ENCODE results near the gene ATG7. TPM values are rescaled to one million over a fixed set of nuclear protein-coding genes. Genes with fewer than 3 reads are reported as not detected.
"Not testable (repeated sequence)": the region's sequence is repeated elsewhere in the genome, so short reads cannot be mapped to it uniquely, and the experiment has no call there.

The ATG7 gene
- polyA plus RNA-seq, 1 donor (not counting 4 experiments of a cell fraction or from before 2014, with no cell fraction given): 27.9 TPM

DNA sequence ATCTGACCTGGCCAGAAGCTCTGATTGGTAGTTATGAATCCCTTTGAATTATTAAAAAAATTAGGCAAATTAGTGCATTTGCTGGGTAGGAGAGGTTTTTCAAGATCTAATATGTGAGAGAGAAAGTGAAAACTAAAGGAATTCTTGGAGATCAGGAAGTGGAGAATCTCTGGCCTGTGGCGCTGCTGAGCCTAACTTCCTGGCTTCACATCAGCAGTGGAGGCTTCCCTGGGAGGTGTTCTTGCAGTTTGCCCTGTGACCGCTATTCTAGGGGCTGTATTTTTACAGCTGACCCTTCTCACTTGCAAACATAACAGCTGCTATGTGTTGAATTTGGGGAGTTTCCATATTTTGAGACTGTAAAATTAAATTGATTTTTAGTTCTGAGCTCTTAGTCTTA lies 166.4 kb downstream of the ATG7 start:
- Histone ChIP-seq H3K27ac (ENCODE audit: control insufficient read depth, insufficient read depth, low read length) (no peak overlapping the region), H3K27me3 (ENCODE audit: control insufficient read depth, extremely low read depth, insufficient read depth, low read length) (no peaks in the 10 kb centered on the region), H3K79me2 (ENCODE audit: control insufficient read depth, insufficient read depth, low read length) (no peaks in the 10 kb centered on the region), H3K4me1 (ENCODE audit: control insufficient read depth, extremely low read depth, insufficient read depth, low read length) (no peaks in the 10 kb centered on the region), H4K20me1 (ENCODE audit: control insufficient read depth, extremely low read depth, insufficient read depth, low read length) (no peaks in the 10 kb centered on the region), H3K9me1 (ENCODE audit: control insufficient read depth, extremely low read depth, insufficient read depth, low read length) (no peaks in the 10 kb centered on the region), H3K9me3 (ENCODE audit: control insufficient read depth, low read depth, low read length) (no peaks in the 10 kb centered on the region), H3K9ac (ENCODE audit: control insufficient read depth, extremely low read depth, insufficient read depth, low read length) (no peak overlapping the region), H3K4me2 (ENCODE audit: control insufficient read depth, extremely low read depth, insufficient read depth, low read depth, low read length) (no peak overlapping the region), H3K36me3 (ENCODE audit: control insufficient read depth in 2 of 2, extremely low read depth in 1 of 2, insufficient read depth in 2 of 2, low read length in 2 of 2) (no peaks in the 10 kb centered on the region), H3K4me3 (ENCODE audit: control insufficient read depth in 2 of 3, extremely low read depth in 1 of 3, insufficient read depth in 2 of 3, low read depth in 1 of 3, low read length in 3 of 3) (no peak overlapping the region), H2AFZ (ENCODE audit: control insufficient read depth, low read length) (no peak overlapping the region)
- no peak for DNase-seq (ENCODE audit: low read depth, low spot score)
- dilution Hi-C loops (cut with MboI; ENCODE audit: extremely low pct_ligation_motif_present, low sequenced_read_pairs): no loop called here
- TF ChIP-seq, protein P1, sequence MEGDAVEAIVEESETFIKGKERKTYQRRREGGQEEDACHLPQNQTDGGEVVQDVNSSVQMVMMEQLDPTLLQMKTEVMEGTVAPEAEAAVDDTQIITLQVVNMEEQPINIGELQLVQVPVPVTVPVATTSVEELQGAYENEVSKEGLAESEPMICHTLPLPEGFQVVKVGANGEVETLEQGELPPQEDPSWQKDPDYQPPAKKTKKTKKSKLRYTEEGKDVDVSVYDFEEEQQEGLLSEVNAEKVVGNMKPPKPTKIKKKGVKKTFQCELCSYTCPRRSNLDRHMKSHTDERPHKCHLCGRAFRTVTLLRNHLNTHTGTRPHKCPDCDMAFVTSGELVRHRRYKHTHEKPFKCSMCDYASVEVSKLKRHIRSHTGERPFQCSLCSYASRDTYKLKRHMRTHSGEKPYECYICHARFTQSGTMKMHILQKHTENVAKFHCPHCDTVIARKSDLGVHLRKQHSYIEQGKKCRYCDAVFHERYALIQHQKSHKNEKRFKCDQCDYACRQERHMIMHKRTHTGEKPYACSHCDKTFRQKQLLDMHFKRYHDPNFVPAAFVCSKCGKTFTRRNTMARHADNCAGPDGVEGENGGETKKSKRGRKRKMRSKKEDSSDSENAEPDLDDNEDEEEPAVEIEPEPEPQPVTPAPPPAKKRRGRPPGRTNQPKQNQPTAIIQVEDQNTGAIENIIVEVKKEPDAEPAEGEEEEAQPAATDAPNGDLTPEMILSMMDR (optimal IDR thresholded peaks at IDR 0.05 in 1 of 3, IDR thresholded peaks at IDR 0.05 in 1 of 3, conservative IDR thresholded peaks at IDR 0.05 in 1 of 3; ENCODE audit: extremely low read depth in 1 of 3, insufficient read depth in 2 of 3, low read length in 3 of 3): no peak
- TF ChIP-seq EZH2 (IDR thresholded peaks at IDR 0.05; ENCODE audit: low read length): no peak
- FAIRE-seq: no peak

DNA sequence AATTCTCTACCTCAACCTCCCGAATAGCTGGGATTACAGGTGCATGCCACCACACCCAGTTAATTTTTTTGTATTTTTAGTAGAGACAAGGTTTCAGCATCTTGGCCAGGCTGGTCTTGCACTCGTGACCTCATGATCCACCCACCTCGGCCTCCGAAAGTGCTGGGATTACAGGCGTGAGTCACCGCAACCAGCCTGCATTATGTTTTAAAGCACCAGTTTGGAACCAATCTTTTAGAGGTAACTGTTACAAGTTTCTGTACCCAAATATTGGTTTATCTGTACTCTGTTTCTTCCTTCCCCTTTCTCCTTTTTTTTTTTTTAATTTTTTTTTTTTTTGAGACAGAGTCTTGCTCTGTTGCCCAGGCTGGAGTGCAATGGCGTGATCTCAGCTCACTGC lies 169.1 kb downstream of the ATG7 start:
- DNase-seq (ENCODE audit: low read depth, low spot score): not testable (repeated sequence)

DNA sequence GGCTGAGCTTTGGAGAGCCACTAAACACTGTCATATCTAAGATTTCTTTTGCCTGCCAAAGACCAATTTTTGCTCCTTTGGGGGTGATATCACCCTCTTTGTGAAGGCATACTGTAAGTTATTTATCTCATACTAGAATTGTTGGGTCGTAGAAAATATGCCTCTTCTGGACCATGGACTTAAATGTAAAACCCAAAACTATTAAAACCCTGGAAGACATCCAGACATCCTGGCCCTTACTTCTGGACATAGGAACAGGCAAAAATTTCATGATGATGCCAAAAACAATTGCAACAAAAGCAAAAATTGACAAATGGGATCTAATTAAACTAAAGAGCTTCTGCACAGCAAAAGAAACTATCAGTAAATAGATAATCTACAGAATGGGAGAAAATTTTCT lies 172.2 kb downstream of the ATG7 start:
- H2AFZ ChIP-seq (ENCODE audit: control insufficient read depth, low read length): no peak overlapping the region
- H3K4me1 ChIP-seq (ENCODE audit: control insufficient read depth, extremely low read depth, insufficient read depth, low read length): no peaks in the 10 kb centered on the region
- H3K9me1 ChIP-seq (ENCODE audit: control insufficient read depth, extremely low read depth, insufficient read depth, low read length): no peaks in the 10 kb centered on the region
- H3K79me2 ChIP-seq (ENCODE audit: control insufficient read depth, insufficient read depth, low read length): no peaks in the 10 kb centered on the region
- H3K27ac ChIP-seq (ENCODE audit: control insufficient read depth, insufficient read depth, low read length): no peak overlapping the region
- no peaks in the 10 kb centered on the region for H3K27me3 ChIP-seq (ENCODE audit: control insufficient read depth, extremely low read depth, insufficient read depth, low read length)
- H4K20me1 ChIP-seq (ENCODE audit: control insufficient read depth, extremely low read depth, insufficient read depth, low read length): no peaks in the 10 kb centered on the region
- dilution Hi-C loops (cut with MboI; ENCODE audit: extremely low pct_ligation_motif_present, low sequenced_read_pairs): no loop called here
- no peak overlapping the region for H3K4me2 ChIP-seq (ENCODE audit: control insufficient read depth, extremely low read depth, insufficient read depth, low read depth, low read length)
- H3K36me3 ChIP-seq (ENCODE audit: control insufficient read depth in 2 of 2, extremely low read depth in 1 of 2, insufficient read depth in 2 of 2, low read length in 2 of 2): no peaks in the 10 kb centered on the region
- TF ChIP-seq, protein P1 (optimal IDR thresholded peaks at IDR 0.05 in 1 of 3, IDR thresholded peaks at IDR 0.05 in 1 of 3, conservative IDR thresholded peaks at IDR 0.05 in 1 of 3; ENCODE audit: extremely low read depth in 1 of 3, insufficient read depth in 2 of 3, low read length in 3 of 3): no peak
- TF ChIP-seq EZH2 (IDR thresholded peaks at IDR 0.05; ENCODE audit: low read length): no peak
- no peak overlapping the region for H3K4me3 ChIP-seq (ENCODE audit: control insufficient read depth in 2 of 3, extremely low read depth in 1 of 3, insufficient read depth in 2 of 3, low read depth in 1 of 3, low read length in 3 of 3)
- H3K9ac ChIP-seq (ENCODE audit: control insufficient read depth, extremely low read depth, insufficient read depth, low read length): no peak overlapping the region
- H3K9me3 ChIP-seq (ENCODE audit: control insufficient read depth, low read depth, low read length): no peaks in the 10 kb centered on the region
- DNase-seq (ENCODE audit: low read depth, low spot score): no peak
- FAIRE-seq: no peak

More for the DNA sequence above, 169.1 kb downstream of the ATG7 start:
- H3K4me2 ChIP-seq (ENCODE audit: control insufficient read depth, extremely low read depth, insufficient read depth, low read depth, low read length); H3K27me3 ChIP-seq (ENCODE audit: control insufficient read depth, extremely low read depth, insufficient read depth, low read length); H3K9me3 ChIP-seq (ENCODE audit: control insufficient read depth, low read depth, low read length); H3K27ac ChIP-seq (ENCODE audit: control insufficient read depth, insufficient read depth, low read length); H4K20me1 ChIP-seq (ENCODE audit: control insufficient read depth, extremely low read depth, insufficient read depth, low read length); FAIRE-seq; H3K79me2 ChIP-seq (ENCODE audit: control insufficient read depth, insufficient read depth, low read length); H3K36me3 ChIP-seq (ENCODE audit: control insufficient read depth in 2 of 2, extremely low read depth in 1 of 2, insufficient read depth in 2 of 2, low read length in 2 of 2); H2AFZ ChIP-seq (ENCODE audit: control insufficient read depth, low read length); H3K4me3 ChIP-seq (ENCODE audit: control insufficient read depth in 2 of 3, extremely low read depth in 1 of 3, insufficient read depth in 2 of 3, low read depth in 1 of 3, low read length in 3 of 3); H3K4me1 ChIP-seq (ENCODE audit: control insufficient read depth, extremely low read depth, insufficient read depth, low read length); dilution Hi-C loops (cut with MboI; ENCODE audit: extremely low pct_ligation_motif_present, low sequenced_read_pairs); H3K9ac ChIP-seq (ENCODE audit: control insufficient read depth, extremely low read depth, insufficient read depth, low read length); H3K9me1 ChIP-seq (ENCODE audit: control insufficient read depth, extremely low read depth, insufficient read depth, low read length): not testable (repeated sequence)

- H3K4me1 ChIP-seq (ENCODE audit: control insufficient read depth, extremely low read depth, insufficient read depth, low read length); DNase-seq (ENCODE audit: low read depth, low spot score); H3K36me3 ChIP-seq (ENCODE audit: control insufficient read depth in 2 of 2, extremely low read depth in 1 of 2, insufficient read depth in 2 of 2, low read length in 2 of 2); H3K27me3 ChIP-seq (ENCODE audit: control insufficient read depth, extremely low read depth, insufficient read depth, low read length); H2AFZ ChIP-seq (ENCODE audit: control insufficient read depth, low read length); H3K4me2 ChIP-seq (ENCODE audit: control insufficient read depth, extremely low read depth, insufficient read depth, low read depth, low read length); H3K9ac ChIP-seq (ENCODE audit: control insufficient read depth, extremely low read depth, insufficient read depth, low read length); dilution Hi-C loops (cut with MboI; ENCODE audit: extremely low pct_ligation_motif_present, low sequenced_read_pairs); H3K9me1 ChIP-seq (ENCODE audit: control insufficient read depth, extremely low read depth, insufficient read depth, low read length); H3K79me2 ChIP-seq (ENCODE audit: control insufficient read depth, insufficient read depth, low read length); H3K27ac ChIP-seq (ENCODE audit: control insufficient read depth, insufficient read depth, low read length); H4K20me1 ChIP-seq (ENCODE audit: control insufficient read depth, extremely low read depth, insufficient read depth, low read length); FAIRE-seq; H3K4me3 ChIP-seq (ENCODE audit: control insufficient read depth in 2 of 3, extremely low read depth in 1 of 3, insufficient read depth in 2 of 3, low read depth in 1 of 3, low read length in 3 of 3); H3K9me3 ChIP-seq (ENCODE audit: control insufficient read depth, low read depth, low read length): not testable (repeated sequence)
These were observed 173.0 kb downstream of the ATG7 start for GRCh38 chr3:11445193-11445592.

Measured in keratinocyte (primary cell).